Fibroblast of villous mesenchyme (primary cell): ENCODE measurements around the gene F11. TPM values are rescaled to one million over a fixed set of nuclear protein-coding genes. Genes with fewer than 3 reads are reported as not detected.
"Not testable (repeated sequence)": the region's sequence is repeated elsewhere in the genome, so short reads cannot be mapped to it uniquely, and the experiment has no call there.

Experiments
- DNase-seq: peaks from one replicate; pipeline ENCODE4 v3.0.0-alpha.2; 2010; ENCODE audit warnings: low read depth
- H3K4me3 ChIP-seq: 2 replicates; pipeline ENCODE4 v1.5.1; 2011; ENCODE audit warnings: low read depth, mild to moderate bottlenecking, low read length
- CTCF ChIP-seq: IDR thresholded peaks from 2 replicates; pipeline ENCODE4 v1.5.1; 2012; ENCODE audit warnings: low read depth, mild to moderate bottlenecking, low read length; ENCODE audit not compliant: insufficient read depth
- total RNA-seq: library from RNA; depleted of rRNA; stranded (reverse); fragments of >200 nt; gene quantifications from 2 replicates; pipeline ENCODE4 v1.2.3, GENCODE V29; 2012

The F11 gene
- total RNA-seq, 1 donor: not detected

GRCh38 chr4:186264660-186265059, 1.3 kb upstream of the F11 start:
- no peak for DNase-seq
- no peak overlapping the region for H3K4me3 ChIP-seq
- TF ChIP-seq CTCF: no peak

GRCh38 chr4:186265250-186265649, 739 bp upstream of the F11 start:
- not testable (repeated sequence) for H3K4me3 ChIP-seq, DNase-seq

GRCh38 chr4:186266729-186267456, 904 bp downstream of the F11 start:
- no peak overlapping the region for H3K4me3 ChIP-seq
- peak; percentile 2 for DNase-seq
- TF ChIP-seq CTCF: no peak

GRCh38 chr4:186271081-186271678, 5.2 kb downstream of the F11 start:
- no peak for DNase-seq
- no peak overlapping the region for H3K4me3 ChIP-seq
- no peak for TF ChIP-seq CTCF

- DNase-seq: no peak
- TF ChIP-seq CTCF: no peak
- H3K4me3 ChIP-seq: no peak overlapping the region
These were observed 6.9 kb downstream of the F11 start for GRCh38 chr4:186272699-186273391.

- not testable (repeated sequence) for H3K4me3 ChIP-seq, DNase-seq
These were observed 7.4 kb downstream of the F11 start for GRCh38 chr4:186273392-186273789.

GRCh38 chr4:186283311-186283710, 17.3 kb downstream of the F11 start:
- H3K4me3 ChIP-seq: no peak overlapping the region
- DNase-seq: no peak
- no peak for TF ChIP-seq CTCF
